Measurements from ENCODE around the gene THSD4.

- TF ChIP-seq POLR2A (IDR thresholded peaks at IDR 0.05; ENCODE audit: low read depth, low read length) (no peak), CTCF (conservative IDR thresholded peaks at IDR 0.05; ENCODE audit: low read depth, low read length) (no peak), USF2 (IDR thresholded peaks at IDR 0.05; ENCODE audit: low read depth, low read length) (no peak), RCOR1 (IDR thresholded peaks at IDR 0.05; ENCODE audit: insufficient replicate concordance, low read length) (no peak), SMC3 (IDR thresholded peaks at IDR 0.05; ENCODE audit: low read depth, low read length) (no peak), FOS (IDR thresholded peaks at IDR 0.05; ENCODE audit: low read depth, low read length) (no peak), BHLHE40 (IDR thresholded peaks at IDR 0.05; ENCODE audit: low read depth, low read length) (no peak)
Observed at GRCh38 chr15:71342658-71343057, 227.4 kb downstream of the THSD4 start.

Measured in IMR-90 (cell line).